22Rv1 (cell line): ENCODE results near the gene ETFB.

Source experiments
- CTCF ChIP-seq: fragments of 450-650 bp; IDR thresholded peaks from 2 replicates; pipeline ENCODE4 v1.5.1; 2017; ENCODE audit warnings: mild to moderate bottlenecking
- ZFX ChIP-seq: fragments of 450-650 bp; IDR thresholded peaks from 2 replicates; pipeline ENCODE4 v1.6.1; 2017; ENCODE audit warnings: antibody characterized with exemption, borderline replicate concordance

DNA sequence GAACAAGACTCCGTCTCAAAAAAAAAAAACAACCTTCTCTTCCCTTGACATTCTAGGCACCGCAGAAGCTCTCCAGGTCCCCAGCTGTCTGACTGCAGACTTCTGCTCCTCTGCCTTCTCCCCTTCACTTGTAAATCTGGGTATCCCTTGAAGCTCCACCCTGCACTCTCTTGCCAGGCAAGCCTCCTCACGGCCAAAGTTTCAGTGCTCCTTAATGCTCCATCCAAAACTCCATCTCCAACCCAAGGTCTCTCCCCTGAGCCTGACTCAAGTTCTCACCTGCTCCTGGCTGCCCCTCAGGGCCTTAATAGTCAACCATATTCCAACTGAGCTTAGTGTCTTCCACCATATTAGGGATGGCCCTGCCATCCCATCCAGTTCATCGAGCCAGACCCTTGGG lies 4.0 kb upstream of the ETFB start:
- TF ChIP-seq CTCF = no peak
- TF ChIP-seq ZFX = no peak
